A549 treated with AZD9567 at 1 μM for 4 hours (cell line): ENCODE results near the gene PKLR. TPM values are rescaled to one million over a fixed set of nuclear protein-coding genes. Genes with fewer than 3 reads are reported as not detected.

ENCODE experiments used
- total RNA-seq: library from RNA; stranded (reverse); fragments of 200-300 nt; extraction: Qiagen RNA extraction; gene quantifications from 5 replicates; pipeline ENCODE4 v1.2.3, GENCODE V29; 2022; ENCODE audit not compliant: insufficient read depth

The PKLR gene
- total RNA-seq: 0.02 to 0.03 TPM in 2 of 5 replicates, not detected in the others

DNA sequence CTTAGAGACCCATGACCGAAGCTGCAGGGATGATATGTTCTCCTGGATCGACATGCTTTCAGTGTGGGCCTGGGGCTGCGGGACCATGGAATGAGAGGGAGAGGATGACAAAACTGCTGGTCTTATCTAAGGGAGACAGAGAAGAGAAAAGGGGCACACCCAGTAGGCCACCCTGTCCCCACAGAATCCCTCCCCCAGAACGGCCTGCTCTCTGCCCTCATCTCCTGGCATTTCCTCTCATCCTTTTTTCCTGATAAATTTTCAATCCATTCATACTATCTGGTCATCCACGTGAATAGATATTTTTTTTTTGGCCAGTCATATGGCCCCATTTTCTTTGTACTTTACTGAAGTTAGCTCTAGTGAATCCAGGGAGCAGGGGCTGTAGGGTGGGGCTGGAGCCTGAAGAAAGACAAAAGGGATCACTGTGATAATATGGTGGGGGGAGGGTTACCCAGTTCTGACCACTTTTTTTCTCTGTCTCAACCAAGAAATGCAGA lies at the start of gene PKLR:
Gene PKLR, minus strand, starts transcription at position 97 of the 500 bp plus-strand sequence. Its CDS starts 43 bp downstream, at position 54.

GRCh38 chr1:155320661-155321617 lies 19.7 kb upstream of the PKLR start, which contains the start of gene RUSC1:
Gene RUSC1, plus strand, starts transcription at chr1:155320894. Its CDS starts 880 bp downstream, at chr1:155321774.

GRCh38 chr1:155308493-155309422 lies 7.5 kb upstream of the PKLR start, which contains the start of gene FDPS:
Gene FDPS, plus strand, starts transcription at chr1:155308866. Its CDS starts 924 bp downstream, at chr1:155309790.

GRCh38 chr1:155277070-155277901 lies 24.0 kb downstream of the PKLR start, which contains the start of gene HCN3:
Gene HCN3, plus strand, starts transcription at chr1:155277463. Its CDS starts 128 bp downstream, at chr1:155277591.

DNA sequence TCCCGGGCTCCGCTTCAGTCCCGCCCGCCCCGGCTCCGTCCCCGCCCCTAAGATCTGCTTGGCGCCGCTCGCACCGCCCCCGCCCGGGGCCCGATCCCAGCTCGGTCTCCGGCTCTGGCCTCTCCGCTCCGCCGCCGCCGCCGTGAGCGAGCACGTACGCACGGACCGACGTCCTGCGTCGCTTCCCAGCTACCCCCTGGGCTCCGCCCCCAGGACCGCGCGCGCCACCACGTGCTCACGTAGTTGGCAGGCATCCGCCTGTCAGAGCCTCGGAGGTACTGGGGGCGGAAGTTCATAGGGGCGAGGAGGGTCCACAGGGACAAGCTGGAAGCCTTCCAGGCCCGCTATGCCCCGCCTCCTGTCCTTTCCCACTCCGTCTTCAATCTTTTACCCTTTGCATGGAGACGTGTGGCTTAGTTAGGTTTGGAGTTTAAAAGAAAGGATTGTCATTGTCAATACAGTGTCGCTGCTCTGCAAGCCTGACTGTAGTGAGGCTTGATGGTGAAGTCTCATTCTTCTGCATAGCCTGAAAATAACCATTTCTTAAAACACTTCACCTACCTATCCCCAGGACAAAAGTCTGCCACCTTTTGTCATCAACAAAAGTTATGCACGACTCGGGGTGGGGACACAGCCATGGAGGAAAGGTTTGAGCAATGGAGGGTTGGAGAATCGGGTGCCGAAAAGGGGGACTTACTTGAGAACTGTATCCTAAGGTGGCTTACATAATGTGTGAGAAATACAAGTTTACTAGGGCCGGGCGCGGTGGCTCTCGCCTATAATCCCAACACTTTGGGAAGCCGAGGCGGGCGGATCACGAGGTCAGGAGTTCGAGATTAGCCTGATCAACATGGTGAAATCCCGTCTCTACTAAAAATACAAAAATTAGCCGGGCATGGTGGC lies 27.6 kb downstream of the PKLR start, which contains the start of gene CLK2:
Gene CLK2, minus strand, starts transcription at position 162 of the 903 bp plus-strand sequence. CDS start 2,527 bp downstream, outside the sequence.

DNA sequence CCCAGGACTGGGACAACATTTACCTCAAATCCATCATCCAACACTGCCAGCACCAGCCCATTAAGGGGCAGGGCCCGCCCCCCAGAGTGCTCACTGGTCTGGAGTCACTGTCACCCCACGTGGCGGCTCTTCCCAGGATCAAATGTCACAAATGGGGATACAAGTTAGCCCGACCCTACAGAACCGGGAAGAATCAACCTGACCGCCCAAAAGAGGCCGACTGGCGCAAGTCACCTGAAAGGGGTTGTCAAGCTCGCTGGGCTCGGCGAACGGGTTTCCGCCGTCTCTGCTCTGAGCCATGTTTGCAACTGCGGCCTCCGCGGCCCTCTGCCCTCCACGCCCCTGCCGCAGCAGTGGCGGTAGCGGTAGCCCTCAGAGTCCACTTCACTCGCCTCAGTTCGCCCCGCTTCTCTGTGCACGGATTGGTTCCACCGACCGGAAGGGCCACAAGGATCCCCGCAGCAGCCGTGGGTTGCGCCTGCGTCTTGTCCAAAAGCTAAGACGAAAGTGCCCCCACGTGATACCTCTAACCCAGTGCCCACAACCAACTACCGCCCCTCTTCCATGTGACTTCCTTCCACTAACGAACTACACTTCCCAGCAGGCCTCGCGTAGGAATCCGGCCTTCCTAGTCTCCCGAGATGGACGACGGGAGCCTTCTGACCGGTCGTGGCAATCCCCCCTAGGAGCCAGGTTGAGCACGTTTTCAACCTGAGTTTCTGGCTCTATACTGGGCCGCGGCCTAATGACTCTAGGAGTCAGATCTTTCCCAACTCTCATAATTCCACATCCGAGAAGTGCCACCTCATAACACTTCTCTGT lies 39.2 kb downstream of the PKLR start, which contains the start of gene SCAMP3:
Gene SCAMP3, minus strand, starts transcription at position 509 of the 822 bp plus-strand sequence. Its CDS starts 209 bp downstream, at position 300.

DNA sequence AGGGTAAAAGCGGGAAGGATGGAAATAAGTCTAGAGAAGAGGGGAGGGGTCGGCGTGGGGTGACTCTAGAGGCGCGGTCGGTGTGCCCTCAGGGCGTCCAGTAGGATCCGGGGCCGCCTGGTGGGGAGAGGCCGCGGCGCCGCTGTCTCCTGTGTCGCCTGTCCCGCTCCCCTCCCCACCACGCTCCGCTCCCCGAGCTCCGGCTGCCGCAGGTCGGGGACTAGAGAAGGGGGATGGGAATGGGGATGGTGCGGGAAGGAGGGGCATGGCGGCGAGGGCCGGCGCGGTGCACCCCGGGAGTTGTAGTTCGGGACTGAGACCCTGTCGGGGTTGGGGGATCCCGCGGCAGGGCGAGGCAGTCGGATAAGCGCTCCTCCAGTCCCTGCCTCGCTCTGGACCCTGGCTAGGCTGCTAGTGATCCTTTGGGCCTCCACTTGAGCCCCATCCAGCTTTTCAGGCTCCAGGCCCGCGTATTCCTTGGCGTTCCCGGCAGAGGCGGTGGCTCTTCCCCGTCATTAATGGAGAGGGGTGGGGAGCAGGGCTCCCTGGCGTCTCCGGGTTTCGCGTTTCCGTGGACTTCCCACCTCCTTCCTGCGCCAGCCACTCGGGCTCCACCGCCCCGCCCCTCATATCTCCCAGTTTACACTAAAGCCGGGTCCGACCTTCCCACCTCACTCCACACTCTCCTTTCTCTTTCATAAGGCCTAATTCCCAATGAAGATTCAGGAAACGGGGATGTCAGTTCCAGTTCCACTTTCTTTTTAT lies 45.8 kb downstream of the PKLR start, which contains the start of gene ENTREP3:
Gene ENTREP3, minus strand, starts transcription at position 241 of the 765 bp plus-strand sequence. CDS start 606 bp downstream, outside the sequence.

Other genes with a start within 250 kb of the PKLR start
- gene EFNA4, start 237.7 kb downstream of the PKLR start, total RNA-seq: 11.3 to 14.4 TPM (median 13.2 TPM) in 5 replicates
- gene EFNA3, start 222.6 kb downstream of the PKLR start, total RNA-seq: 7.0 to 11.0 TPM (median 7.7 TPM) in 5 replicates
- gene EFNA1, start 173.6 kb downstream of the PKLR start, total RNA-seq: 23.7 to 35.1 TPM (median 30.9 TPM) in 5 replicates
- gene SLC50A1, start 165.6 kb downstream of the PKLR start, total RNA-seq: 32.9 to 44.7 TPM (median 35.7 TPM) in 5 replicates
- 71.3 to 102 TPM (median 100 TPM) in 5 replicates for gene DPM3, start 160.9 kb downstream of the PKLR start, total RNA-seq
- gene KRTCAP2, start 128.1 kb downstream of the PKLR start, total RNA-seq: 226 to 261 TPM (median 239 TPM) in 5 replicates
- 1.6 to 2.4 TPM (median 2.0 TPM) in 4 of 5 replicates, not detected in the other for gene TRIM46, start 127.6 kb downstream of the PKLR start, total RNA-seq
- gene THBS3, start 93.5 kb downstream of the PKLR start, total RNA-seq: 3.3 to 11.6 TPM (median 9.6 TPM) in 5 replicates
- 71.0 to 72.9 TPM (median 72.6 TPM) in 5 replicates for gene MTX1, start 92.7 kb downstream of the PKLR start, total RNA-seq
- 28.4 to 32.9 TPM (median 29.7 TPM) in 5 replicates for gene ENTREP3, start 46.0 kb downstream of the PKLR start, total RNA-seq
- 106 to 136 TPM (median 123 TPM) in 5 replicates for gene SCAMP3, start 39.1 kb downstream of the PKLR start, total RNA-seq
- 18.9 to 35.2 TPM (median 31.1 TPM) in 5 replicates for gene CLK2, start 27.9 kb downstream of the PKLR start, total RNA-seq
- gene HCN3, start 24.0 kb downstream of the PKLR start, total RNA-seq: 1.6 to 6.1 TPM (median 5.0 TPM) in 5 replicates
- 158 to 170 TPM (median 163 TPM) in 5 replicates for gene FDPS, start 7.4 kb upstream of the PKLR start, total RNA-seq
- 40.7 to 56.9 TPM (median 56.2 TPM) in 5 replicates for gene RUSC1, start 19.5 kb upstream of the PKLR start, total RNA-seq